Measurements from ENCODE around the gene SLC25A5. TPM values are rescaled to one million over a fixed set of nuclear protein-coding genes. Genes with fewer than 3 reads are reported as not detected.

Gene SLC25A5
- total RNA-seq, 1 experiment from 2014 or later, result 454 TPM

- H2BK12ac ChIP-seq (ENCODE audit: insufficient read length, low read depth, low read length), result no peak overlapping the region
- H2BK20ac ChIP-seq (ENCODE audit: low read depth, low read length, poor library complexity, severe bottlenecking), result no peak overlapping the region
- Mint-ChIP-seq H3K27ac (no peak overlapping the region), H3K27me3 (ENCODE audit: low read depth) (peaks cover 2% of the 10 kb centered on the region; the same call in 1 of the 2 replicates), H3K36me3 (ENCODE audit: insufficient read depth in 1 of 3, low read depth in 3 of 3) (peaks cover 8 to 17% (median 10%) of the 10 kb centered on the region in 3 experiments; a peak in 6 of 7 replicates), H3K9me3 (peaks cover 58 to 62% of the 10 kb centered on the region in 2 experiments), H3K4me1 (0 out of 4 replicates have a peak, but pooled peaks cover 0 to 2% of the 10 kb centered on the region in 2 experiments), H3K4me3 (no peak overlapping the region)
- H3K23me2 ChIP-seq (ENCODE audit: insufficient read length, low read depth, low read length, poor library complexity, severe bottlenecking), result no peaks in the 10 kb centered on the region
- no peak overlapping the region for H2BK120ac ChIP-seq (ENCODE audit: low read depth, low read length, poor library complexity, severe bottlenecking)
- no peaks in the 10 kb centered on the region for H3K79me1 ChIP-seq (ENCODE audit: insufficient read depth, low read depth, low read length, poor library complexity, severe bottlenecking)
- H3K9me3 ChIP-seq (ENCODE audit: control insufficient read depth, low read depth, low read length), result peaks cover 8% of the 10 kb centered on the region
- H3K18ac ChIP-seq (ENCODE audit: insufficient read length, low read depth, low read length), result no peak overlapping the region
- H2AFZ ChIP-seq (ENCODE audit: low read length), result no peak overlapping the region
- H2BK15ac ChIP-seq (ENCODE audit: low read depth, low read length), result no peak overlapping the region
- no peak overlapping the region for H2BK5ac ChIP-seq (ENCODE audit: insufficient read length, low read length)
- no peak overlapping the region for H3T11ph ChIP-seq (ENCODE audit: low read length)
- H3K9ac ChIP-seq (ENCODE audit: extremely low read depth, insufficient read length, low read length), result no peak overlapping the region
- H3K4ac ChIP-seq (ENCODE audit: low read depth, low read length), result no peak overlapping the region
- no peaks in the 10 kb centered on the region for H3K79me2 ChIP-seq (ENCODE audit: insufficient read depth, low read length)
- no peak overlapping the region for H3K27ac ChIP-seq (ENCODE audit: insufficient read length, low read depth, low read length)
- no peak overlapping the region for H4K5ac ChIP-seq (ENCODE audit: insufficient read length, low read depth, low read length)
- H3K56ac ChIP-seq (ENCODE audit: insufficient read length, low read depth, low read length), result no peak overlapping the region
- no peak overlapping the region for H3K4me2 ChIP-seq (ENCODE audit: insufficient read depth, insufficient read length, low read length)
- no peak overlapping the region for H3K14ac ChIP-seq (ENCODE audit: insufficient read depth, low read length)
- no peaks in the 10 kb centered on the region for H4K20me1 ChIP-seq (ENCODE audit: control insufficient read depth, insufficient read depth, insufficient read length)
- no peaks in the 10 kb centered on the region for H3K27me3 ChIP-seq (ENCODE audit: insufficient read depth, low read length)
- DNase-seq, result no peak
- no peak for TF ChIP-seq CTCF (conservative IDR thresholded peaks at IDR 0.05)
- H3K4me1 ChIP-seq (ENCODE audit: insufficient read depth, low read length), result no peaks in the 10 kb centered on the region
- no peak overlapping the region for H3K23ac ChIP-seq (ENCODE audit: insufficient read length, low read depth, low read length)
- H4K91ac ChIP-seq (ENCODE audit: insufficient read length, low read depth, low read length), result no peak overlapping the region
- H4K8ac ChIP-seq (replicated peaks; ENCODE audit: insufficient read length, low read depth, low read length), result no peak overlapping the region
- no peak overlapping the region for H2AK5ac ChIP-seq (ENCODE audit: insufficient read length, low read length)
- WGBS (ENCODE audit: extremely low coverage, insufficient read length, low lambda C conversion rate), result no CpG with 5 or more reads among the region's 11 CpGs
Observed at GRCh38 chrX:119475389-119476101, 7.3 kb downstream of the SLC25A5 start.
